ENCODE data around the gene VWA5B1. TPM values are rescaled to one million over a fixed set of nuclear protein-coding genes. Genes with fewer than 3 reads are reported as not detected.
A peak's percentile ranks its signal among the peaks of the same experiment; 100 is the strongest.

The VWA5B1 gene
- total RNA-seq, 1 donor from 2014 or later: not detected

DNA sequence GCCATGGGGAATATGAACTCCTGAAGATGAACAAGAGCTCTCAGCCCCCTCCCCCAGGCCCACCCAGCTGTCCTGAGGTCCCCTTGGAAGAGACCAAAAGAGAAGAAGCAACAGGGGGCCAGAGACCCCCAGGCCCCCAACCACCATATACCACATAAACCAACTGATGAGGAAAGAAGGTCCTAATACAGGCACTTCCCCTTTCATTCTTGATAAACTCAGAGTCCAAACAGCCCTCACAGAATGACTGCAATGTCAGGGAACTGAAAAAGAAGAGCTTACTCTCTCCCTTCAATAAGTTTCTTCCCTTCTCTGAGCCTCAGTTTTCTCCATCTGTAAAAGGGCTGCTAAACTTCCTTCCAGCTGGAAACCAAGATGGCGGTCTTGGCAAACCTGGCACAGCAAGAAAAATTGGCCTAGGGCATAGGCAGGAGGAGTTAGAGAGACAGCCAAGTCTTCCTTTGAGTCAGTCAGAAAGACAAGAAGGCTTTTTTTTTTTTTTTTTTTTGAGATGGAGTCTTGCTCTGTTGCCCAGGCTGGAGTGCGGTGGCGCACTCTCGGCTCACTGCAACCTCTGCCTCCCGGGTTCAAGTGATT is 90.5 kb downstream of the VWA5B1 start:
- Mint-ChIP-seq H3K27ac (ENCODE audit: unreplicated experiment) (no peak overlapping the region), H3K27me3 (ENCODE audit: low read depth) (peaks cover 54% of the 10 kb centered on the region), H3K4me1 (ENCODE audit: low read depth) (no peaks in the 10 kb centered on the region), H3K9me3 (ENCODE audit: low read depth) (no peaks in the 10 kb centered on the region), H3K36me3 (ENCODE audit: low read depth) (no peaks in the 10 kb centered on the region), H3K4me3 (ENCODE audit: unreplicated experiment) (no peak overlapping the region)
- no peak for DNase-seq (ENCODE audit: low spot score)
- TF ChIP-seq, protein P1, sequence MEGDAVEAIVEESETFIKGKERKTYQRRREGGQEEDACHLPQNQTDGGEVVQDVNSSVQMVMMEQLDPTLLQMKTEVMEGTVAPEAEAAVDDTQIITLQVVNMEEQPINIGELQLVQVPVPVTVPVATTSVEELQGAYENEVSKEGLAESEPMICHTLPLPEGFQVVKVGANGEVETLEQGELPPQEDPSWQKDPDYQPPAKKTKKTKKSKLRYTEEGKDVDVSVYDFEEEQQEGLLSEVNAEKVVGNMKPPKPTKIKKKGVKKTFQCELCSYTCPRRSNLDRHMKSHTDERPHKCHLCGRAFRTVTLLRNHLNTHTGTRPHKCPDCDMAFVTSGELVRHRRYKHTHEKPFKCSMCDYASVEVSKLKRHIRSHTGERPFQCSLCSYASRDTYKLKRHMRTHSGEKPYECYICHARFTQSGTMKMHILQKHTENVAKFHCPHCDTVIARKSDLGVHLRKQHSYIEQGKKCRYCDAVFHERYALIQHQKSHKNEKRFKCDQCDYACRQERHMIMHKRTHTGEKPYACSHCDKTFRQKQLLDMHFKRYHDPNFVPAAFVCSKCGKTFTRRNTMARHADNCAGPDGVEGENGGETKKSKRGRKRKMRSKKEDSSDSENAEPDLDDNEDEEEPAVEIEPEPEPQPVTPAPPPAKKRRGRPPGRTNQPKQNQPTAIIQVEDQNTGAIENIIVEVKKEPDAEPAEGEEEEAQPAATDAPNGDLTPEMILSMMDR (IDR thresholded peaks at IDR 0.05): no peak

DNA sequence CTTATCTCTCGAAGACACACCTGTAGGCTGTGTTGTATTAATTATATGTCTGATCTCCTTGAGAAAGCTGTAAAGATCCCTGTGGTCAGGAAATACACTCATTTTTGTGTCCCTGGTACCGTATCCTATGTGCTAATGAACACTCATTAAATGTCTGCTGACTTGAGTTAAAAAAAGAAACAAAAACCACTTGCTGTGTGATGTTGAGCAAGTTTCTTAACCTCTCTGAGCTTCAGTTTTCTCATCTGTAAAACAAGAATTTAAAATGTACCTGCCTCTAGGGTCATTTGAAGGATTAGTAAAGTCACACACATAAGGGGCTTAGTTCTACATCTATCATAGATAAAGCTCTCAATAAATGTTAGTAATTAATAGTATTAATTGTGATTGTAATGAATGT is 91.3 kb downstream of the VWA5B1 start:
- Mint-ChIP-seq H3K4me3 (ENCODE audit: unreplicated experiment) (no peak overlapping the region), H3K36me3 (ENCODE audit: low read depth) (no peaks in the 10 kb centered on the region), H3K27me3 (ENCODE audit: low read depth) (peaks cover 59% of the 10 kb centered on the region), H3K27ac (ENCODE audit: unreplicated experiment) (no peak overlapping the region), H3K4me1 (ENCODE audit: low read depth) (no peaks in the 10 kb centered on the region), H3K9me3 (ENCODE audit: low read depth) (no peaks in the 10 kb centered on the region)
- TF ChIP-seq, protein P1 (IDR thresholded peaks at IDR 0.05): no peak
- no peak for DNase-seq (ENCODE audit: low spot score)

DNA sequence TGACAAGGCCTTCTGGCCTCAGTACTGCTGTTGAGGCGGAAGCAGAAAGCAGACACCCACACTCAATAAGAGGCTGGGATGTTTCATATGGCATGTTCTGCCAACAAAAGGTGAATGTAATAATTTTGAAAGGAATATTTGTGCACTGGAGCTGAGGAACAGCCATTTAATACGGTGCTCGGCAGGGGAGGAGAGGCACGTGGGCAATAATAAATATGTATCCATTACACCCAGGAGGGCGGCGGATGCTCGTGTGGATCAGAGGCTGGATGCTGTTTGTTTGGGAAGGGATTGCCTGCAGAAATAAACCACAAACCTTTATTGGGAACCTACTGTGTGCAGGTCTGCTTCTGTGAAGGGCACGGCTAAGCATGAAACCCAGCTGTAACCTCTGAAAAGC is 92.0 kb downstream of the VWA5B1 start:
- no peaks in the 10 kb centered on the region for H3K9me3 Mint-ChIP-seq (ENCODE audit: low read depth)
- H3K36me3 Mint-ChIP-seq (ENCODE audit: low read depth): no peaks in the 10 kb centered on the region
- peaks cover 59% of the 10 kb centered on the region for H3K27me3 Mint-ChIP-seq (ENCODE audit: low read depth)
- H3K27ac Mint-ChIP-seq (ENCODE audit: unreplicated experiment): no peak overlapping the region
- TF ChIP-seq, protein P1 (IDR thresholded peaks at IDR 0.05): no peak
- H3K4me3 Mint-ChIP-seq (ENCODE audit: unreplicated experiment): no peak overlapping the region
- no peaks in the 10 kb centered on the region for H3K4me1 Mint-ChIP-seq (ENCODE audit: low read depth)
- no peak for DNase-seq (ENCODE audit: low spot score)

DNA sequence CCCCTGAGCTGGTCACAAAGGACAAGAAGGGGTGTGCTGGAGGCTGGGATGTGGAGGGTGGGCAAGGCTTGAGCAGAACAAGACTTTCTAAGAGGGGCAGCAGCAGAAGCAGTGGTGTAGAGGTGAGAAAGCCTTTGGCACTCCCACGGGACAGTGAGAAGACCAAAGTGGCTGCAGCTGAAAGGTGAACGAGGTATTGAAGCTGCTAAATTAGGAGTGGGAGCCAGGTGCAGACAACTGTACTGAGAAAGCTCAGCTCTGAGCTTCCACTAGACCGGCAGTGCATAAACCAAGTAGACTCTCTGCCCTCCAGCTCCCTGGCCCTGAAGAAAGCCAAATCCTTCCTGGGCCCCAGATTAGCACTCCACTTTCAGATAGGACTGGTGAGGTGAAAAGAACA is 93.0 kb downstream of the VWA5B1 start:
- Mint-ChIP-seq H3K4me1 (ENCODE audit: low read depth) (no peaks in the 10 kb centered on the region), H3K36me3 (ENCODE audit: low read depth) (no peaks in the 10 kb centered on the region), H3K4me3 (ENCODE audit: unreplicated experiment) (no peak overlapping the region), H3K9me3 (ENCODE audit: low read depth) (no peaks in the 10 kb centered on the region), H3K27me3 (ENCODE audit: low read depth) (peaks cover 62% of the 10 kb centered on the region), H3K27ac (ENCODE audit: unreplicated experiment) (no peak overlapping the region)
- TF ChIP-seq, protein P1 (IDR thresholded peaks at IDR 0.05): no peak
- DNase-seq (ENCODE audit: low spot score): peak; percentile 21

DNA sequence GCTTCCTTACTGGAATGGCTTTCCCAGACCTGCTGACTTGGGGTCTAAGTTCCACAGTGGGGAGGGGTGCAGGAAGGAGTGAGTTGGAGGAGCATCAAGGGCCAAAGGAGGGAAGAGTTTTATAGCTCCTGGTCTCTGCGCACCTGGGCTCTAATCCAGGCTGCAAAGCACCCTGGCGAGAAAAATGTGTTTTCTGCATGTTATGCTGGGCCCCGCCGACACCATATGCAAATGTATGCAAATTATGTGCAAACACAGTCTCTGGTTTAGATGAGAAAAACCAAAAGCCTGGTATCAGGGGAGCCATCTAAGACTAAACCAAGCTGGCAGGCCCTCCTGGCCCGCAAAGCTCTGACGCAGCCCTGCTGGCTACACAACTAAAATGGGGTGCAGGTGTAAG is 95.0 kb downstream of the VWA5B1 start:
- Mint-ChIP-seq H3K27ac (ENCODE audit: unreplicated experiment) (no peak overlapping the region), H3K27me3 (ENCODE audit: low read depth) (peaks cover 65% of the 10 kb centered on the region), H3K4me3 (ENCODE audit: unreplicated experiment) (no peak overlapping the region), H3K9me3 (ENCODE audit: low read depth) (no peaks in the 10 kb centered on the region), H3K36me3 (ENCODE audit: low read depth) (no peaks in the 10 kb centered on the region), H3K4me1 (ENCODE audit: low read depth) (no peaks in the 10 kb centered on the region)
- peak; percentile 37 for DNase-seq (ENCODE audit: low spot score)
- TF ChIP-seq, protein P1 (IDR thresholded peaks at IDR 0.05): no peak
